Hepatocyte (in vitro differentiated cells): ENCODE data around the gene RABGAP1.

ENCODE experiments used
- CTCF ChIP-seq: fragments of 200-600 bp; sonication (generic); IDR thresholded peaks from 2 replicates; pipeline ENCODE4 v1.5.1; 2016; ENCODE audit warnings: antibody characterized with exemption, mild to moderate bottlenecking; ENCODE audit not compliant: poor library complexity
- EZH2phosphoT487 ChIP-seq: fragments of 200-600 bp; sonication (generic); IDR thresholded peaks from one replicate; pipeline ENCODE4 v1.6.1; 2018; ENCODE audit warnings: antibody characterized with exemption, mild to moderate bottlenecking, low read depth, moderate library complexity; ENCODE audit not compliant: unreplicated experiment, severe bottlenecking

- TF ChIP-seq CTCF (no peak), EZH2phosphoT487 (no peak)
These were observed 91.1 kb downstream of the RABGAP1 start for GRCh38 chr9:123031963-123032362.
